Heart left ventricle (tissue), 13 donors: ENCODE results near the gene RRP8.

Experiments used
- CTCF ChIP-seq, 12 donors: fragments of 200-600 bp; sonication (generic) in 4 of 12; IDR thresholded peaks; one replicate each; pipeline versions ENCODE4 v1.5.0 to v1.8.0; 2018 to 2022; ENCODE audit warnings: antibody characterized with exemption in 12 of 12, mild to moderate bottlenecking in 5 of 12
- POLR2A ChIP-seq, 2 donors: fragments of 450-650 bp; IDR thresholded peaks; one replicate each; pipeline ENCODE4 v1.6.1; 2017; ENCODE audit warnings: antibody characterized with exemption in 2 of 2, mild to moderate bottlenecking in 2 of 2, moderate library complexity in 2 of 2
- donor health status: ischemic (EF 13 %, LVEDD 7.1; RV severe dilation, severe dysfunction).
- donor health status: DM: no; HTN: yes; CAD: no.
- donor health status: DM: no; HTN: no; CAD: no.
- donor health status: ischemic (EF 25% LVEDD 6.9; RV normal size, moderate dysfunction).
- donor health status: ischemic (EF 25% LVEDD 5.7; RV mildly dilated, moderate dysfunction).
- donor health status: ischemic (EF 35%, LVEDD 5.7; RV mildly dilated, moderate dysfunction).
- donor health status: nonischemic (EF 11% LVEDD 7.7; RV severe dilation, severe dysfunction).
- donor health status: DM: yes; HTN: yes; CAD: no.
- donor health status: PGD.
- donor health status: ischemic (EF 29% LVEDD 5.4; RV normal size, mild dysfunction).
- donor health status: nonischemic (EF 23%, LVEDD 6.1; RV moderate dilation, normal function).

- TF ChIP-seq CTCF (IDR thresholded peaks at IDR 0.05) (no peak), POLR2A (IDR thresholded peaks at IDR 0.05) (no peak)
Measured at GRCh38 chr11:6584528-6584927, 18.9 kb downstream of the RRP8 start.
